K562 treated with DMSO at 1 percent for 12 hours (cell line): ENCODE data around the gene HMX2. TPM values are rescaled to one million over a fixed set of nuclear protein-coding genes. Genes with fewer than 3 reads are reported as not detected.

Experiments
- total RNA-seq: library from RNA; unstranded; fragments of 300-600 nt; gene quantifications from 2 replicates; pipeline ENCODE4 v1.2.3, GENCODE V29; 2022; ENCODE audit not compliant: insufficient read depth

HMX2 gene
- 1.4 and 2.5 TPM in 2 replicates for total RNA-seq

GRCh38 chr10:123147635-123148413, at the start of gene HMX2:
Gene HMX2, plus strand, starts transcription at chr10:123148136. Its CDS starts 243 bp downstream, at chr10:123148379.

GRCh38 chr10:123135415-123136141, 12.4 kb upstream of the HMX2 start, which contains the start of gene HMX3:
Gene HMX3, plus strand, starts transcription at chr10:123135970. Its CDS starts 81 bp downstream, at chr10:123136051.

GRCh38 chr10:123154092-123154710, 6.3 kb downstream of the HMX2 start, which contains the start of gene BUB3:
Gene BUB3, plus strand, starts transcription at chr10:123154402. Its CDS starts 516 bp downstream, at chr10:123154918.

Other genes starting within 250 kb of the HMX2 start
- gene FAM24A, start 237.5 kb upstream of the HMX2 start, total RNA-seq, result not detected in 2 replicates
- gene C10orf88, start 193.9 kb upstream of the HMX2 start, total RNA-seq, result 2.2 and 5.1 TPM in 2 replicates
- gene PSTK, start 167.7 kb upstream of the HMX2 start, total RNA-seq, result 8.7 and 9.7 TPM in 2 replicates
- gene IKZF5, start 139.3 kb upstream of the HMX2 start, total RNA-seq, result 1.5 and 7.7 TPM in 2 replicates
- 0.92 and 4.5 TPM in 2 replicates for gene ACADSB, start 139.1 kb upstream of the HMX2 start, total RNA-seq
- gene HMX3, start 12.2 kb upstream of the HMX2 start, total RNA-seq, result 15.6 and 34.9 TPM in 2 replicates
- gene BUB3, start 6.3 kb downstream of the HMX2 start, total RNA-seq, result 129 and 179 TPM in 2 replicates